ENCODE measurements around the gene MAST2. TPM values are rescaled to one million over a fixed set of nuclear protein-coding genes. Genes with fewer than 3 reads are reported as not detected.

The MAST2 gene
- total and polyA plus RNA-seq, 9 of the 15 experiments (the other 6 are each of a cell fraction or from before 2014, with no cell fraction given) = 0.73 to 32.0 (median 17.8) TPM

GRCh38 chr1:46011121-46011695 is 207.8 kb downstream of the MAST2 start (continued):
- no peak for TF ChIP-seq GATA2 (CRISPR knock-in tag; IDR thresholded peaks at IDR 0.05)
- no peak for TF ChIP-seq E2F3 (CRISPR knock-in tag; IDR thresholded peaks at IDR 0.05)
- no peak for TF ChIP-seq ZNF449 (CRISPR knock-in tag; IDR thresholded peaks at IDR 0.05)
- no peak for TF ChIP-seq SUPT5H (IDR thresholded peaks at IDR 0.05)
- no peak for TF ChIP-seq ZNF124 (CRISPR knock-in tag; IDR thresholded peaks at IDR 0.05)
- no peak for TF ChIP-seq IRF2 (CRISPR knock-in tag; IDR thresholded peaks at IDR 0.05)
- no peak for TF ChIP-seq THRA (IDR thresholded peaks at IDR 0.05)

GRCh38 chr1:46012236-46012635 is 208.8 kb downstream of the MAST2 start:
- Histone ChIP-seq H3K27ac (ENCODE audit: extremely low read depth, low read depth, low read length) (no peak overlapping the region), H3K9me3 (replicated peaks; ENCODE audit: control insufficient read depth, insufficient read depth, low read depth, low read length) (no peaks in the 10 kb centered on the region), H3K9me1 (ENCODE audit: control insufficient read depth, insufficient read depth, low read length) (peaks cover 2% of the 10 kb centered on the region), H3K4me2 (ENCODE audit: insufficient read depth, low read length) (no peak overlapping the region), H3K4me3 (no peak overlapping the region), H3K27me3 (ENCODE audit: control insufficient read depth in 2 of 2, insufficient read depth in 2 of 2, low read length in 2 of 2) (no peaks in the 10 kb centered on the region), H3K4me1 (replicated peaks in 1 of 2; ENCODE audit: control insufficient read depth in 2 of 2, insufficient read depth in 2 of 2, low read length in 2 of 2) (no peaks in the 10 kb centered on the region), H3K36me3 (ENCODE audit: control insufficient read depth, insufficient read depth, low read length) (peaks cover 52% of the 10 kb centered on the region; the same call in 2 of the 3 replicates), H3K9ac (ENCODE audit: insufficient read depth in 1 of 2, low read depth in 2 of 2, low read length in 2 of 2) (no peak overlapping the region), H2AFZ (ENCODE audit: low read depth, low read length) (no peak overlapping the region), H3K79me2 (ENCODE audit: control insufficient read depth, insufficient read depth, low read length) (no peaks in the 10 kb centered on the region), H4K20me1 (replicated peaks; ENCODE audit: control insufficient read depth, insufficient read depth, low read length) (no peaks in the 10 kb centered on the region)
- WGBS (ENCODE audit: insufficient coverage, low coverage, missing lambda C conversion rate) = 79% methylated on average over 1 of the region's 1 CpG
- BruUV-seq (replicated peaks) = no TSS peak
- ChIA-PET POLR2A (interaction anchor here (1.6 to 1.9 kb wide), 2 partner anchors 9 to 12 kb away, joined by 3 to 6 read pairs; no protein-coding TSS in a partner anchor), CTCF (ENCODE audit: low intra/inter-chr PET ratio) (no interaction called here)
- in situ Hi-C loops (cut with MboI) = no loop called here
- DNase-seq (ENCODE audit: extremely low read depth in 1 of 4, low spot score in 3 of 4) (no peak), ATAC-seq (no peak), FAIRE-seq (no peak)
- intact Hi-C loops (cut with micrococcal nuclease) = no loop called here
- no peak for TF ChIP-seq ZNF512 (tag; IDR thresholded peaks at IDR 0.05)
- TF ChIP-seq PKNOX1 (IDR thresholded peaks at IDR 0.05) = peak; percentile 32; the same call in 1 of the 2 replicates
- TF ChIP-seq PBX2 (CRISPR knock-in tag; IDR thresholded peaks at IDR 0.05; ENCODE audit: low read depth) = no peak
- peak; percentile 45 for TF ChIP-seq PBX2 (tag; conservative IDR thresholded peaks at IDR 0.05; ENCODE audit: low read depth)
- no peak for TF ChIP-seq ZNF274 (IDR thresholded peaks at IDR 0.05; ENCODE audit: borderline replicate concordance, low read depth, low read length)
- no peak for TF ChIP-seq TRIM28 (IDR thresholded peaks at IDR 0.05)
- no peak for TF ChIP-seq NFE2 (IDR thresholded peaks at IDR 0.05; ENCODE audit: low read depth)
